Measurements from ENCODE around the gene TPM3.

DNA sequence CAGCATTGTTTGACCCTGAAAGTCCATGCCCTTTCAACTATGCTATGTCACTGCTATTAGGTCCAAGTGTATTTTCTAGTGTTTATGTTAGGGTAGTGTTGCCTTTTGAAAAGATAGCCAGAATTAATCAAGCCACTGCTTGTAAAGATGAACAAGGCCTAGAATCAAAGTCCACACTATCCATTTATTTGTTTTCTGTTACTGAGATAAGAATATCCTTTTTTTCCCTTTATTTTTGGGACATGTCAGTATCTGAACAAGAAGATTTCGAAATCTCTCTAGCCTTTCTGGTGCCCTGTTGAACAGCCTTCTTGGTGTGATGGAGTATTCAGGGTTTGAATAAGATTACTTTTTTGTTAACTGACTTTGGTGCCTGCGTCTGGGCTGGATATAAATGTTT is 45.5 kb upstream of the TPM3 start:
- TF ChIP-seq, protein P1, sequence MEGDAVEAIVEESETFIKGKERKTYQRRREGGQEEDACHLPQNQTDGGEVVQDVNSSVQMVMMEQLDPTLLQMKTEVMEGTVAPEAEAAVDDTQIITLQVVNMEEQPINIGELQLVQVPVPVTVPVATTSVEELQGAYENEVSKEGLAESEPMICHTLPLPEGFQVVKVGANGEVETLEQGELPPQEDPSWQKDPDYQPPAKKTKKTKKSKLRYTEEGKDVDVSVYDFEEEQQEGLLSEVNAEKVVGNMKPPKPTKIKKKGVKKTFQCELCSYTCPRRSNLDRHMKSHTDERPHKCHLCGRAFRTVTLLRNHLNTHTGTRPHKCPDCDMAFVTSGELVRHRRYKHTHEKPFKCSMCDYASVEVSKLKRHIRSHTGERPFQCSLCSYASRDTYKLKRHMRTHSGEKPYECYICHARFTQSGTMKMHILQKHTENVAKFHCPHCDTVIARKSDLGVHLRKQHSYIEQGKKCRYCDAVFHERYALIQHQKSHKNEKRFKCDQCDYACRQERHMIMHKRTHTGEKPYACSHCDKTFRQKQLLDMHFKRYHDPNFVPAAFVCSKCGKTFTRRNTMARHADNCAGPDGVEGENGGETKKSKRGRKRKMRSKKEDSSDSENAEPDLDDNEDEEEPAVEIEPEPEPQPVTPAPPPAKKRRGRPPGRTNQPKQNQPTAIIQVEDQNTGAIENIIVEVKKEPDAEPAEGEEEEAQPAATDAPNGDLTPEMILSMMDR (IDR thresholded peaks at IDR 0.05 in 8 of 11, conservative IDR thresholded peaks at IDR 0.05 in 3 of 11) = no peak
- no peak for TF ChIP-seq POLR2AphosphoS5 (IDR thresholded peaks at IDR 0.05)
